ENCODE data around the gene RPGRIP1L. TPM values are rescaled to one million over a fixed set of nuclear protein-coding genes. Genes with fewer than 3 reads are reported as not detected.

RPGRIP1L gene
- total RNA-seq, 1 donor from 2014 or later: 4.4 TPM

DNA sequence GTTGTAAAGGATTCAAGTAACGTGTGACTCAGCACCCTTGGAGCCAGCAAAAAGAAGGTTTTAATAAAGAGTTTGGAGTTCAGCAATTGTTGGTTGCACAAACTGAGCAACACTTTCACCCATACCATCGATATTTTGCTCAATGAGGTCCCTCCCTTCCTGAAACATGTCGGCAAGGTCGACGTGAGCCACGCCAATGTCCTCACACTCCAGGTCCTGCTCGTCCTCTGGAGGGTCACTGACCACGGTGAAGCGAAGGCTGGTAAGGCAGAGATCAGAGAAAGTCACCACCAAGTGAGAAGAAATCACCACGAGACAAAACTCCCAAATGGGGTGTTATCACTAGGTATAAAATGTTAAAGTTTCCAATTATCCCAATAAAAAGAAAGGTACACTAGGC is 98.3 kb downstream of the RPGRIP1L start:
- Histone ChIP-seq H3K4me1 (no peaks in the 10 kb centered on the region), H3K27ac (no peak overlapping the region), H3K9me3 (no peaks in the 10 kb centered on the region), H3K36me3 (no peaks in the 10 kb centered on the region), H3K4me3 (no peak overlapping the region), H3K27me3 (no peaks in the 10 kb centered on the region)
- TF ChIP-seq, protein P1, sequence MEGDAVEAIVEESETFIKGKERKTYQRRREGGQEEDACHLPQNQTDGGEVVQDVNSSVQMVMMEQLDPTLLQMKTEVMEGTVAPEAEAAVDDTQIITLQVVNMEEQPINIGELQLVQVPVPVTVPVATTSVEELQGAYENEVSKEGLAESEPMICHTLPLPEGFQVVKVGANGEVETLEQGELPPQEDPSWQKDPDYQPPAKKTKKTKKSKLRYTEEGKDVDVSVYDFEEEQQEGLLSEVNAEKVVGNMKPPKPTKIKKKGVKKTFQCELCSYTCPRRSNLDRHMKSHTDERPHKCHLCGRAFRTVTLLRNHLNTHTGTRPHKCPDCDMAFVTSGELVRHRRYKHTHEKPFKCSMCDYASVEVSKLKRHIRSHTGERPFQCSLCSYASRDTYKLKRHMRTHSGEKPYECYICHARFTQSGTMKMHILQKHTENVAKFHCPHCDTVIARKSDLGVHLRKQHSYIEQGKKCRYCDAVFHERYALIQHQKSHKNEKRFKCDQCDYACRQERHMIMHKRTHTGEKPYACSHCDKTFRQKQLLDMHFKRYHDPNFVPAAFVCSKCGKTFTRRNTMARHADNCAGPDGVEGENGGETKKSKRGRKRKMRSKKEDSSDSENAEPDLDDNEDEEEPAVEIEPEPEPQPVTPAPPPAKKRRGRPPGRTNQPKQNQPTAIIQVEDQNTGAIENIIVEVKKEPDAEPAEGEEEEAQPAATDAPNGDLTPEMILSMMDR (IDR thresholded peaks at IDR 0.05): no peak
- TF ChIP-seq POLR2AphosphoS5 (IDR thresholded peaks at IDR 0.05; ENCODE audit: insufficient read depth in 1 of 2, low read depth in 1 of 2): no peak
- no peak for TF ChIP-seq POLR2A (IDR thresholded peaks at IDR 0.05)
- intact Hi-C loops (cut with DNase I): no loop called here
- DNase-seq (ENCODE audit: extremely low spot score in 2 of 2): no peak

DNA sequence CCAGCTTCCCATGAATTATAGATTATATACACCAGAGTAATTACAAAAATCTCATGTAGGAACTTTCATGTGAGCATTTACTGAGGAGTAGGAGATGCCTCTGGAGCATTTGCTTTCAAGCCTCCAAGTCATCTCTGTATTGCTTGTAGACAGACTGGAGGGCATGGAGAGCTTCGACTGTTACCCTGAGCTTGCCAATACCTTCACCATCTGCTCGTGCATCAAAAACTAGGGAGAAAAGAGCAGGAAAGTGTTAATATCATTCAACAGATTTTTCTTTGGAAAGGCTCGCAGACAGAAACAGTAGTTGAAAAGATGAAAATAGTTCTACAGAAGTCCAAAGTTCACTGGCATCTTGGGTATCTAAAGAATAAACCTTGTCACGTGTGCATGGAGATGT is 101.7 kb downstream of the RPGRIP1L start:
- H3K9me3 ChIP-seq: no peaks in the 10 kb centered on the region
- no peaks in the 10 kb centered on the region for H3K27me3 ChIP-seq
- TF ChIP-seq POLR2AphosphoS5 (IDR thresholded peaks at IDR 0.05; ENCODE audit: insufficient read depth in 1 of 2, low read depth in 1 of 2): no peak
- TF ChIP-seq, protein P1 (IDR thresholded peaks at IDR 0.05): no peak
- no peak for TF ChIP-seq POLR2A (IDR thresholded peaks at IDR 0.05)
- H3K4me1 ChIP-seq: peaks cover 14% of the 10 kb centered on the region
- H3K4me3 ChIP-seq: no peak overlapping the region
- intact Hi-C loops (cut with DNase I): no loop called here
- H3K27ac ChIP-seq: no peak overlapping the region
- H3K36me3 ChIP-seq: no peaks in the 10 kb centered on the region
- DNase-seq (ENCODE audit: extremely low spot score in 2 of 2): no peak

DNA sequence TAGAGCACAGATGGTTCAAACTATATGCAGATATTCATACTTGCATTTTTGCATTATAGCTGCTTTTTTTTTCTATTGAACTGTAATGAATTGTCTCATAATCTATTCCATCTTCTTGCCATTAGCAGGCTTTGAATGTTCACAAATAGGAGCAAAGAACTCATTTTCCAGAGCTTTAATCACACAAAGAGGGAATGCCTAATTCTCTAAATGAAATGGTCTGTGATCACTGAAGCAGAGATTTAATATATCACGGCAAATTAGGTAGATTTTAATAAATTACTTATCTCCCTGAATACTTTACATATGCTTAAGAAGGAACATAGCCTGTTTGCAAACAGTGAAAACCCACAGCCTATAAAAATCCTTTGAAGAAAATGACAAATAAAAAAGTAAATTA is 103.0 kb downstream of the RPGRIP1L start:
- intact Hi-C loops (cut with DNase I): no loop called here
- no peak for TF ChIP-seq POLR2A (IDR thresholded peaks at IDR 0.05)
- TF ChIP-seq POLR2AphosphoS5 (IDR thresholded peaks at IDR 0.05; ENCODE audit: insufficient read depth in 1 of 2, low read depth in 1 of 2): no peak
- TF ChIP-seq, protein P1 (IDR thresholded peaks at IDR 0.05): no peak
- no peak overlapping the region for H3K4me3 ChIP-seq
- no peaks in the 10 kb centered on the region for H3K27me3 ChIP-seq
- no peak for DNase-seq (ENCODE audit: extremely low spot score in 2 of 2)
- H3K36me3 ChIP-seq: no peaks in the 10 kb centered on the region
- no peak overlapping the region for H3K27ac ChIP-seq
- no peaks in the 10 kb centered on the region for H3K9me3 ChIP-seq
- H3K4me1 ChIP-seq: peaks cover 14% of the 10 kb centered on the region

DNA sequence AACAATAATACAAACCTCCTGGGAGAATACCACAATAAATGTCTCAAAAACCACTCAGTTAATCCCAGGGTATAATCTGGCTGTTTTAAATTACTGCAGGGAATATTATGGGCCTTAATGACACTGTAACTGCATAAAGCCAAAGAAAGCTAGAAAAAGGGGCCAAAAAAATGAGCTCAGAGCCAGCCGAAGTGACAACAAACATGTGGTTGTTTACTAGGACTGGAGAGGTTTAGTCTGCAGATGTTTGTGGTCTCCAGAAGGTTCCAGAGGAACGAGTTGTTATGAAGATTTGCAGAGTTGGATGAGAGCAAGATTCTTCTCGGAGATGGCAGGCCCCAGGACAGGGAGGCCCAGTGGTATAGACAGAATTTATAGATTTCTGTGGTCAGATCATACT is 103.5 kb downstream of the RPGRIP1L start:
- TF ChIP-seq, protein P1 (IDR thresholded peaks at IDR 0.05): no peak
- TF ChIP-seq POLR2AphosphoS5 (IDR thresholded peaks at IDR 0.05; ENCODE audit: insufficient read depth in 1 of 2, low read depth in 1 of 2) (no peak), POLR2A (IDR thresholded peaks at IDR 0.05) (no peak)
- no peak for DNase-seq (ENCODE audit: extremely low spot score in 2 of 2)
- intact Hi-C loops (cut with DNase I): no loop called here
- H3K4me3 ChIP-seq: no peak overlapping the region
- no peak overlapping the region for H3K27ac ChIP-seq
- H3K27me3 ChIP-seq: no peaks in the 10 kb centered on the region
- peaks cover 14% of the 10 kb centered on the region for H3K4me1 ChIP-seq
- H3K36me3 ChIP-seq: no peaks in the 10 kb centered on the region
- H3K9me3 ChIP-seq: no peaks in the 10 kb centered on the region

DNA sequence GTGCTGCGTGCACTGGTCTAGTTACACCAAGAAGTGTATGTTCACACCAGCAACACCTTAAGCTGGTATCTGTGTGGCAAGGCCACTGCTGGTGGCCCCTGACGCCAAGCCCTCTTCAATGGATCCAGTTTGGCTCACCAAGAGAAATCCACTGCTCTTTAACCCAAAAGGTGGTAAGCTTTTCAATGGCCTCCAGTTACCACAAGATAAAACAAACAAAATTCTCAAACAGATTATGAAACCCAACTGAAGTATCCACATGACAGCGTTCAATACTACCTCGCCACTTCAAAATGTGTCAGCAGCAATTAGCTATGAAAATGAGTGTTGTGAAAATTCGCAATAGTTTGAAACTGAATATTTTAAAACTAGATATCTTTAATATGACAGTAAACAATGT is 104.1 kb downstream of the RPGRIP1L start:
- TF ChIP-seq POLR2A (IDR thresholded peaks at IDR 0.05) (no peak), POLR2AphosphoS5 (IDR thresholded peaks at IDR 0.05; ENCODE audit: insufficient read depth in 1 of 2, low read depth in 1 of 2) (no peak)
- TF ChIP-seq, protein P1 (IDR thresholded peaks at IDR 0.05): no peak
- H3K9me3 ChIP-seq: no peaks in the 10 kb centered on the region
- H3K4me1 ChIP-seq: peaks cover 14% of the 10 kb centered on the region
- no peaks in the 10 kb centered on the region for H3K36me3 ChIP-seq
- no peaks in the 10 kb centered on the region for H3K27me3 ChIP-seq
- H3K27ac ChIP-seq: no peak overlapping the region
- DNase-seq (ENCODE audit: extremely low spot score in 2 of 2): no peak
- intact Hi-C loops (cut with DNase I): no loop called here
- H3K4me3 ChIP-seq: no peak overlapping the region
